HEK293 (cell line): ENCODE measurements around the gene BCKDHB.
A peak's percentile ranks its signal among the peaks of the same experiment; 100 is the strongest.

ENCODE experiments used
- CTCF ChIA-PET: fragments of 350-600 bp; formaldehyde crosslinking; extraction: SDS; loops from one replicate; lab custom pipeline; 2021; ENCODE audit warnings: antibody characterized with exemption; lab: Yijun Ruan, JAX
- POLR2A ChIA-PET: fragments of 300-600 bp; formaldehyde crosslinking; extraction: SDS; loops from one replicate; lab custom pipeline; 2020; ENCODE audit warnings: antibody characterized with exemption, inconsistent platforms; lab: Yijun Ruan, JAX
- H3K27ac ChIP-seq: fragments of 200-500 bp; sonication (Bioruptor generic); 2 replicates; pipeline ENCODE4 v1.5.1; 2014; ENCODE audit warnings: low read depth, low read length, control low read depth, inconsistent platforms; ENCODE audit errors: extremely low read depth
- H3K36me3 ChIP-seq, 2 experiments: fragments of 200-500 bp in 1 of 2; sonication (Bioruptor generic) in 1 of 2; 1 replicate in 1 of 2; 2 replicates in 1 of 2; pipeline ENCODE4 v1.5.1; 2014 to 2017; ENCODE audit warnings: inconsistent platforms in 2 of 2, low read length in 2 of 2; ENCODE audit not compliant: control insufficient read depth in 2 of 2, insufficient read depth in 1 of 2
- H3K4me1 ChIP-seq: fragments of 200-500 bp; sonication (Bioruptor generic); 2 replicates; pipeline ENCODE4 v1.5.1; 2014; ENCODE audit warnings: mild to moderate bottlenecking, low read length, inconsistent platforms; ENCODE audit not compliant: control insufficient read depth, insufficient read depth
- H3K4me3 ChIP-seq: 2 replicates; pipeline ENCODE4 v1.5.1; 2011; ENCODE audit warnings: low read depth, mild to moderate bottlenecking, control low read depth, low read length, moderate library complexity
- H3K9me3 ChIP-seq: fragments of 200-500 bp; sonication (Bioruptor generic); 2 replicates; pipeline ENCODE4 v1.5.1; 2014; ENCODE audit warnings: low read depth, low read length, inconsistent platforms; ENCODE audit not compliant: control insufficient read depth, insufficient read depth
- BCL11A ChIP-seq: fragments of 450-650 bp; formaldehyde crosslinking; IDR thresholded peaks from 2 replicates; pipeline ENCODE4 v1.5.1; 2016; ENCODE audit warnings: low read depth, missing biosample characterization, missing genetic modification characterization
- GFI1B ChIP-seq: fragments of 450-650 bp; formaldehyde crosslinking; IDR thresholded peaks from 2 replicates; pipeline ENCODE4 v1.5.1; 2016; ENCODE audit warnings: missing biosample characterization, missing genetic modification characterization
- GLIS1 ChIP-seq: fragments of 450-650 bp; formaldehyde crosslinking; IDR thresholded peaks from 2 replicates; pipeline ENCODE4 v1.5.1; 2016; ENCODE audit warnings: missing biosample characterization, missing genetic modification characterization
- KLF8 ChIP-seq: fragments of 450-650 bp; formaldehyde crosslinking; IDR thresholded peaks from 2 replicates; pipeline ENCODE4 v1.5.1; 2016; ENCODE audit warnings: missing biosample characterization, missing genetic modification characterization
- MZF1 ChIP-seq: fragments of 450-650 bp; formaldehyde crosslinking; IDR thresholded peaks from 2 replicates; pipeline ENCODE4 v1.5.1; 2017; ENCODE audit warnings: missing biosample characterization, missing genetic modification characterization, borderline replicate concordance
- PRDM1 ChIP-seq: fragments of 450-650 bp; formaldehyde crosslinking; IDR thresholded peaks from 2 replicates; pipeline ENCODE4; 2016; ENCODE audit warnings: missing biosample characterization, missing genetic modification characterization
- SALL2 ChIP-seq: fragments of 450-650 bp; formaldehyde crosslinking; IDR thresholded peaks from 2 replicates; pipeline ENCODE4 v1.5.0; 2017; ENCODE audit warnings: missing biosample characterization, mild to moderate bottlenecking, missing genetic modification characterization, borderline replicate concordance
- SETDB1 ChIP-seq: IDR thresholded peaks from one replicate; pipeline ENCODE4 v1.6.1; 2017; ENCODE audit warnings: mild to moderate bottlenecking, low read length, moderate library complexity, mixed read lengths; ENCODE audit not compliant: insufficient read length
- SP2 ChIP-seq: fragments of 450-650 bp; formaldehyde crosslinking; IDR thresholded peaks from 2 replicates; pipeline ENCODE4 v1.5.1; 2016; ENCODE audit warnings: missing biosample characterization, missing genetic modification characterization
- SP7 ChIP-seq: fragments of 450-650 bp; formaldehyde crosslinking; IDR thresholded peaks from 2 replicates; pipeline ENCODE4 v1.5.1; 2016; ENCODE audit warnings: missing biosample characterization, missing genetic modification characterization
- TRIM28 ChIP-seq: IDR thresholded peaks from 2 replicates; pipeline ENCODE4 v1.6.1; 2011; ENCODE audit warnings: low read length, control low read depth, borderline replicate concordance
- ZFP37 ChIP-seq: fragments of 450-650 bp; formaldehyde crosslinking; IDR thresholded peaks from 2 replicates; pipeline ENCODE4 v1.5.1; 2016; ENCODE audit warnings: missing biosample characterization, missing genetic modification characterization
- ZNF140 ChIP-seq: fragments of 450-650 bp; formaldehyde crosslinking; IDR thresholded peaks from 2 replicates; pipeline ENCODE4 v1.5.1; 2016; ENCODE audit warnings: missing biosample characterization, missing genetic modification characterization
- ZNF146 ChIP-seq: fragments of 450-650 bp; formaldehyde crosslinking; IDR thresholded peaks from 2 replicates; pipeline ENCODE4 v1.5.1; 2016; ENCODE audit warnings: missing biosample characterization, missing genetic modification characterization
- ZNF169 ChIP-seq: fragments of 450-650 bp; formaldehyde crosslinking; IDR thresholded peaks from 2 replicates; pipeline ENCODE4 v1.5.1; 2016; ENCODE audit warnings: missing biosample characterization, missing genetic modification characterization
- ZNF174 ChIP-seq: fragments of 450-650 bp; formaldehyde crosslinking; IDR thresholded peaks from 2 replicates; pipeline ENCODE4 v1.5.0; 2017; ENCODE audit warnings: missing biosample characterization, mild to moderate bottlenecking, missing genetic modification characterization
- ZNF19 ChIP-seq: fragments of 450-650 bp; formaldehyde crosslinking; IDR thresholded peaks from 2 replicates; pipeline ENCODE4; 2016; ENCODE audit warnings: missing biosample characterization, missing genetic modification characterization, low read depth
- ZNF311 ChIP-seq: fragments of 450-650 bp; formaldehyde crosslinking; IDR thresholded peaks from 2 replicates; pipeline ENCODE4 v1.5.1; 2017; ENCODE audit warnings: missing biosample characterization, missing genetic modification characterization, borderline replicate concordance
- ZNF324 ChIP-seq: fragments of 450-650 bp; formaldehyde crosslinking; IDR thresholded peaks from 2 replicates; pipeline ENCODE4 v1.5.1; 2016; ENCODE audit warnings: missing biosample characterization, missing genetic modification characterization
- ZNF37A ChIP-seq: fragments of 450-650 bp; IDR thresholded peaks from 2 replicates; pipeline ENCODE4 v1.5.1; 2018; ENCODE audit warnings: missing biosample characterization, missing genetic modification characterization
- ZNF510 ChIP-seq: fragments of 450-650 bp; formaldehyde crosslinking; IDR thresholded peaks from 2 replicates; pipeline ENCODE4 v1.5.1; 2018; ENCODE audit warnings: mild to moderate bottlenecking, missing genetic modification characterization, missing biosample characterization; ENCODE audit not compliant: insufficient replicate concordance
- ZNF555 ChIP-seq: fragments of 450-650 bp; formaldehyde crosslinking; conservative IDR thresholded peaks from 2 replicates; pipeline ENCODE4 v1.5.1; 2017; ENCODE audit warnings: missing biosample characterization, mild to moderate bottlenecking, missing genetic modification characterization, inconsistent platforms
- ZNF624 ChIP-seq: fragments of 450-650 bp; formaldehyde crosslinking; IDR thresholded peaks from 2 replicates; pipeline ENCODE4 v1.5.1; 2017; ENCODE audit warnings: missing biosample characterization, missing genetic modification characterization
- ZNF654 ChIP-seq: fragments of 450-650 bp; formaldehyde crosslinking; IDR thresholded peaks from 2 replicates; pipeline ENCODE4 v1.5.1; 2016; ENCODE audit warnings: low read depth, missing biosample characterization, missing genetic modification characterization
- ZSCAN23 ChIP-seq: fragments of 450-650 bp; formaldehyde crosslinking; IDR thresholded peaks from 2 replicates; pipeline ENCODE4 v1.5.1; 2016; ENCODE audit warnings: missing biosample characterization, missing genetic modification characterization
- TF ChIP-seq, protein P1 (sequence below): fragments of 450-650 bp; formaldehyde crosslinking; IDR thresholded peaks from 2 replicates; pipeline ENCODE4 v1.5.1; 2016; ENCODE audit warnings: missing biosample characterization, missing genetic modification characterization

The BCKDHB gene

DNA sequence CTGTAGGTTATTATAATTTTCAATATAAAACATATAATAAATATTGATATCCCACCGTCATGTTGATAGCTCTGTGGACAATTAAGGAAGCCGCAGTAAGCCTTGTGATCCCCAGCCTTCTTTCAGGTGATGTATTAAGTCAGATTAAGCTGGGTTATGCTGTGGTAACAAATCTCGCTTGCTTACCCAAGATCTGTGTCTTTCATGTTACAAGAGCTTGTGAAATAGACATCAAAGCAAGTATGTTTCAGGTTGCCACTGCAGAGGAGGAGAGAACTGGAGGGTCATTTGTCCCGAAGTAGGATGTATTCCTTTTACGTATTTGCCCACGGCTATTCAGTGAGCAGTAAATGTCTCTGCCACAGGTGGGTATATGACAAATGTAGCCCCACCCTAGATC, 17.8 kb upstream of the BCKDHB start:
- CTCF ChIA-PET = no interaction called here
- H3K4me1 ChIP-seq = no peaks in the 10 kb centered on the region

GRCh38 chr6:80091506-80091905, 15.0 kb upstream of the BCKDHB start:
- H3K4me1 ChIP-seq = no peaks in the 10 kb centered on the region
- POLR2A ChIA-PET = interaction anchor here (1.6 kb wide), 1 partner anchor 15 kb away, joined by 6 read pairs; the partner anchor contains the start of gene BCKDHB
- no peak for TF ChIP-seq ZNF169 (tag by site-specific recombination)
- TF ChIP-seq ZNF19 (tag by site-specific recombination) = no peak
- no peak for TF ChIP-seq ZNF555 (tag by site-specific recombination)
- no peak for TF ChIP-seq ZSCAN23
- no peak for TF ChIP-seq ZNF146
- no peak for TF ChIP-seq ZNF624 (tag by site-specific recombination)
- no peak for TF ChIP-seq ZFP37 (tag by site-specific recombination)
- TF ChIP-seq, all 188 proteins: peak for 0
- CTCF ChIA-PET = interaction anchor here (7.4 kb wide), 1 partner anchor 142 kb away, joined by 72 read pairs; no protein-coding TSS in a partner anchor
- H3K36me3 ChIP-seq = no peaks in the 10 kb centered on the region
- H3K27ac ChIP-seq = no peak overlapping the region
- no peaks in the 10 kb centered on the region for H3K9me3 ChIP-seq
- H3K4me3 ChIP-seq = no peak overlapping the region

More for the DNA sequence above, 17.8 kb upstream of the BCKDHB start:
- TF ChIP-seq ZNF140 (tag by site-specific recombination) (no peak), ZNF169 (tag by site-specific recombination) (no peak), PRDM1 (tag by site-specific recombination) (no peak), ZNF174 (tag by site-specific recombination) (no peak), SETDB1 (no peak), ZNF311 (tag by site-specific recombination) (no peak), GLIS1 (tag by site-specific recombination) (no peak), SP2 (tag by site-specific recombination) (no peak), TRIM28 (no peak), SALL2 (no peak), KLF8 (no peak), ZNF324 (tag by site-specific recombination) (no peak), SP7 (no peak), MZF1 (tag by site-specific recombination) (no peak), ZNF510 (tag by site-specific recombination) (no peak)
- TF ChIP-seq, protein P1, sequence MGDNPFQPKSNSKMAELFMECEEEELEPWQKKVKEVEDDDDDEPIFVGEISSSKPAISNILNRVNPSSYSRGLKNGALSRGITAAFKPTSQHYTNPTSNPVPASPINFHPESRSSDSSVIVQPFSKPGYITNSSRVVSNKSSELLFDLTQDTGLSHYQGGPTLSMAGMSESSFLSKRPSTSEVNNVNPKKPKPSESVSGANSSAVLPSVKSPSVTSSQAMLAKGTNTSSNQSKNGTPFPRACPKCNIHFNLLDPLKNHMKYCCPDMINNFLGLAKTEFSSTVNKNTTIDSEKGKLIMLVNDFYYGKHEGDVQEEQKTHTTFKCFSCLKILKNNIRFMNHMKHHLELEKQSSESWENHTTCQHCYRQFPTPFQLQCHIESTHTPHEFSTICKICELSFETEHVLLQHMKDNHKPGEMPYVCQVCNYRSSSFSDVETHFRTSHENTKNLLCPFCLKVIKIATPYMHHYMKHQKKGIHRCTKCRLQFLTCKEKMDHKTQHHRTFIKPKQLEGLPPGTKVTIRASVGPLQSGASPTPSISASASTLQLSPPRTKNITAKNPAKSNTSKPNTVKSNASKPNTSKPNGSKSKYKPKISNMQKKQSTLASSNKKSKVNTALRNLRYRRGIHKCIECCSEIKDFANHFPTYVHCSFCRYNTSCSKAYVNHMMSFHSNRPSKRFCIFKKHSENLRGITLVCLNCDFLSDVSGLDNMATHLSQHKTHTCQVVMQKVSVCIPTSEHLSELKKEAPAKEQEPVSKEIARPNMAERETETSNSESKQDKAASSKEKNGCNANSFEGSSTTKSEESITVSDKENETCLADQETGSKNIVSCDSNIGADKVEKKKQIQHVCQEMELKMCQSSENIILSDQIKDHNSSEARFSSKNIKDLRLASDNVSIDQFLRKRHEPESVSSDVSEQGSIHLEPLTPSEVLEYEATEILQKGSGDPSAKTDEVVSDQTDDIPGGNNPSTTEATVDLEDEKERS (tag by site-specific recombination) = no peak
- Histone ChIP-seq H3K9me3 (no peaks in the 10 kb centered on the region), H3K4me3 (no peak overlapping the region), H3K36me3 (no peaks in the 10 kb centered on the region), H3K27ac (no peak overlapping the region)
- POLR2A ChIA-PET = no interaction called here

- no peaks in the 10 kb centered on the region for H3K4me1 ChIP-seq
- no peak overlapping the region for H3K27ac ChIP-seq
- no peaks in the 10 kb centered on the region for H3K36me3 ChIP-seq
- H3K9me3 ChIP-seq = no peaks in the 10 kb centered on the region
- CTCF ChIA-PET = interaction anchor here (0.5 to 7.4 kb wide), 12 partner anchors 9 to 563 kb away, joined by 3 to 72 read pairs (median 5); partner anchors contain the start of genes BCKDHB and ELOVL4
- POLR2A ChIA-PET = no interaction called here
- TF ChIP-seq BCL11A (tag by site-specific recombination) (no peak), ZNF37A (tag by site-specific recombination) (no peak), ZNF169 (tag by site-specific recombination) (no peak), ZNF555 (tag by site-specific recombination) (no peak), ZNF654 (tag by site-specific recombination) (peak; percentile 67), GFI1B (tag by site-specific recombination) (no peak)
- no peak overlapping the region for H3K4me3 ChIP-seq
Observed at GRCh38 chr6:80094017-80094416, 12.5 kb upstream of the BCKDHB start.
